HCT116 (cell line): ENCODE measurements around the gene ADARB1. TPM values are rescaled to one million over a fixed set of nuclear protein-coding genes. Genes with fewer than 3 reads are reported as not detected.

Source experiments
- ATAC-seq: fragments of 200-7000 bp; cut with Tn5 transposase; 2 replicates; pipeline ENCODE4 v1.9.1; 2020; ENCODE audit warnings: mild to moderate bottlenecking, moderate library complexity
- BruUV-seq: library from RNA; stranded (reverse); fragments of 400-500 nt; replicated peaks from 2 replicates; lab custom pipeline; 2021; lab: Mats Ljungman, UMichigan
- CTCF ChIA-PET: fragments of 300-600 bp; sonication (Branson Sonifier 250); formaldehyde crosslinking; loops from one replicate; lab custom pipeline; 2021; ENCODE audit warnings: antibody characterized with exemption; lab: Charles Lee
- POLR2A ChIA-PET: fragments of 300-600, 350-600 bp; sonication (Branson Sonifier 250); formaldehyde crosslinking; loops from one replicate; lab custom pipeline; 2021; ENCODE audit warnings: antibody characterized with exemption; lab: Charles Lee
- RAD21 ChIA-PET, 2 experiments: fragments of 300-600 bp; sonication (Branson Sonifier 250); formaldehyde crosslinking; loops; one replicate each; lab custom pipeline; 2023; ENCODE audit warnings: low total read pairs in 2 of 2; ENCODE audit not compliant: uncharacterized antibody in 2 of 2, unreplicated experiment in 2 of 2, low non-redundant PET in 1 of 2; lab: Charles Lee
- DNase-seq: peaks from one replicate; pipeline ENCODE4 v3.0.0-alpha.2; 2010; ENCODE audit warnings: low read depth, low spot score
- H2AFZ ChIP-seq: fragments of 200-600 bp; shearing (Covaris generic), sonication (generic); 2 replicates; pipeline ENCODE4 v1.6.1; 2017; ENCODE audit warnings: low read depth, mixed run types, mixed read lengths, antibody characterized with exemption, low read length; ENCODE audit not compliant: poor library complexity, severe bottlenecking
- H3K27ac ChIP-seq: 2 replicates; pipeline ENCODE4 v1.5.1; 2012; ENCODE audit warnings: low read depth, low read length
- H3K27me3 ChIP-seq: fragments of 200-600 bp; sonication (generic); 2 replicates; pipeline ENCODE4 v1.6.1; 2016; ENCODE audit warnings: mixed run types, low read length, mixed read lengths; ENCODE audit not compliant: insufficient read depth
- H3K36me3 ChIP-seq, 2 experiments: fragments of 200-500 bp in 1 of 2; fragments of 200-600 bp in 1 of 2; sonication (Bioruptor generic) in 1 of 2; sonication (generic) in 1 of 2; 2 replicates each; pipeline versions ENCODE4 v1.5.1 to v1.6.1; 2014 to 2016; ENCODE audit warnings: low read length in 2 of 2, inconsistent platforms in 1 of 2, mixed read lengths in 1 of 2, mixed run types in 1 of 2; ENCODE audit not compliant: insufficient read depth in 2 of 2, control insufficient read depth in 1 of 2
- H3K4me1 ChIP-seq, 2 experiments: fragments of 200-600 bp in 1 of 2; sonication (generic) in 1 of 2; 2 replicates each; pipeline versions ENCODE4 v1.5.1 to v1.6.1; 2012 to 2017; ENCODE audit warnings: low read length in 2 of 2, inconsistent platforms in 1 of 2, mild to moderate bottlenecking in 1 of 2, mixed read lengths in 1 of 2, mixed run types in 1 of 2, moderate library complexity in 1 of 2; ENCODE audit not compliant: insufficient read depth in 2 of 2, control insufficient read depth in 1 of 2
- H3K4me2 ChIP-seq: fragments of 200-600 bp; sonication (generic); 2 replicates; pipeline ENCODE4 v1.6.1; 2017; ENCODE audit warnings: mixed run types, low read length, mixed read lengths
- H3K4me3 ChIP-seq, 2 experiments: fragments of 200-600 bp in 1 of 2; sonication (generic) in 1 of 2; replicated peaks in 1 of 2; 2 replicates each; pipeline ENCODE4 v1.5.1; 2011 to 2016; ENCODE audit warnings: low read length in 2 of 2, control low read depth in 1 of 2, low read depth in 1 of 2, mild to moderate bottlenecking in 1 of 2, mixed read lengths in 1 of 2, mixed run types in 1 of 2
- H3K79me2 ChIP-seq: fragments of 200-600 bp; sonication (generic); 2 replicates; pipeline ENCODE4 v1.6.1; 2017; ENCODE audit warnings: mild to moderate bottlenecking, mixed run types, low read length, moderate library complexity, mixed read lengths; ENCODE audit not compliant: insufficient read depth
- H3K9ac ChIP-seq: fragments of 200-600 bp; sonication (generic); 2 replicates; pipeline ENCODE4 v1.6.1; 2016; ENCODE audit warnings: low read length, mixed read lengths
- H3K9me2 ChIP-seq: fragments of 200-600 bp; sonication (generic), shearing (Covaris generic); 2 replicates; pipeline ENCODE4 v1.6.1; 2017; ENCODE audit warnings: mixed run types, mild to moderate bottlenecking, moderate library complexity; ENCODE audit not compliant: insufficient read depth
- H3K9me3 ChIP-seq, 2 experiments: fragments of 200-500 bp in 1 of 2; fragments of 200-600 bp in 1 of 2; sonication (Bioruptor generic) in 1 of 2; sonication (generic) in 1 of 2; 2 replicates each; pipeline ENCODE4 v1.6.1; 2014 to 2017; ENCODE audit warnings: low read length in 2 of 2, mixed read lengths in 2 of 2, inconsistent platforms in 1 of 2, low read depth in 1 of 2, mild to moderate bottlenecking in 1 of 2, mixed run types in 1 of 2, moderate library complexity in 1 of 2; ENCODE audit not compliant: control insufficient read depth in 1 of 2, insufficient read depth in 1 of 2
- H4K20me1 ChIP-seq: fragments of 200-600 bp; sonication (generic), shearing (Covaris generic); 2 replicates; pipeline ENCODE4 v1.6.1; 2017; ENCODE audit warnings: mixed run types, mild to moderate bottlenecking, moderate library complexity; ENCODE audit not compliant: insufficient read depth
- CBX3 ChIP-seq: IDR thresholded peaks from 2 replicates; pipeline ENCODE4 v1.6.1; 2012; ENCODE audit warnings: low read depth
- ELF1 ChIP-seq: IDR thresholded peaks from 2 replicates; pipeline ENCODE4 v1.6.1; 2012; ENCODE audit warnings: low read depth, borderline replicate concordance
- EZH2 ChIP-seq: fragments of 200-600 bp; sonication (generic); IDR thresholded peaks from 2 replicates; pipeline ENCODE4 v1.6.1; 2017; ENCODE audit warnings: antibody characterized with exemption, mixed run types
- EZH2phosphoT487 ChIP-seq: fragments of 200-600 bp; IDR thresholded peaks from 2 replicates; pipeline ENCODE4 v1.6.1; 2018; ENCODE audit warnings: antibody characterized with exemption, borderline replicate concordance
- FOSL1 ChIP-seq: IDR thresholded peaks from 2 replicates; pipeline ENCODE4 v1.6.1; 2012; ENCODE audit warnings: low read depth
- JUND ChIP-seq: IDR thresholded peaks from 2 replicates; pipeline ENCODE4 v1.6.1; 2012
- POLR2A ChIP-seq: IDR thresholded peaks from 2 replicates; pipeline ENCODE4 v1.7.0; 2011; ENCODE audit warnings: borderline replicate concordance; ENCODE audit not compliant: insufficient read depth, insufficient read length; ENCODE audit errors: extremely low read depth
- POLR2AphosphoS5 ChIP-seq: IDR thresholded peaks from 2 replicates; pipeline ENCODE4 v1.6.1; 2011; ENCODE audit warnings: mild to moderate bottlenecking, low read depth, low read length, moderate library complexity
- RAD21 ChIP-seq: IDR thresholded peaks from 2 replicates; pipeline ENCODE4 v1.6.1; 2012; ENCODE audit warnings: low read depth, mild to moderate bottlenecking
- SP1 ChIP-seq: IDR thresholded peaks from 2 replicates; pipeline ENCODE4 v1.6.1; 2012; ENCODE audit warnings: low read depth
- SRF ChIP-seq: IDR thresholded peaks from 2 replicates; pipeline ENCODE4 v1.6.1; 2012; ENCODE audit warnings: low read depth
- YY1 ChIP-seq: IDR thresholded peaks from 2 replicates; pipeline ENCODE4 v1.6.1; 2011; ENCODE audit warnings: low read length, low read depth, moderate library complexity, mild to moderate bottlenecking; ENCODE audit not compliant: insufficient replicate concordance; ENCODE audit errors: extremely low read depth
- ZFX ChIP-seq: fragments of 450-650 bp; IDR thresholded peaks from 2 replicates; pipeline ENCODE4 v1.6.1; 2017
- intact Hi-C: fragments of 100-400 bp; cut with micrococcal nuclease; formaldehyde crosslinking; loops from 2 replicates; pipeline ENCODE4 v1.10.0; 2022
- total RNA-seq: library from RNA; stranded (reverse); gene quantifications from one replicate; pipeline ENCODE4 v1.2.1, GENCODE V29; 2021; ENCODE audit not compliant: unreplicated experiment
- TF ChIP-seq, protein P1 (sequence below): IDR thresholded peaks from 2 replicates; pipeline ENCODE4 v1.6.1; 2012; ENCODE audit warnings: low read depth
- TF ChIP-seq, protein P2 (sequence below): IDR thresholded peaks from 2 replicates; pipeline ENCODE4 v1.6.1; 2012
- TF ChIP-seq, protein P3 (sequence below): IDR thresholded peaks from 2 replicates; pipeline ENCODE4 v1.6.1; 2011; ENCODE audit warnings: mild to moderate bottlenecking, low read length, moderate library complexity; ENCODE audit not compliant: insufficient replicate concordance; ENCODE audit errors: extremely low read depth
- TF ChIP-seq, protein P4 (sequence below): IDR thresholded peaks from 2 replicates; pipeline ENCODE4 v1.6.1; 2012

ADARB1 gene
- total RNA-seq, 1 experiment from 2014 or later, result 13.5 TPM

DNA sequence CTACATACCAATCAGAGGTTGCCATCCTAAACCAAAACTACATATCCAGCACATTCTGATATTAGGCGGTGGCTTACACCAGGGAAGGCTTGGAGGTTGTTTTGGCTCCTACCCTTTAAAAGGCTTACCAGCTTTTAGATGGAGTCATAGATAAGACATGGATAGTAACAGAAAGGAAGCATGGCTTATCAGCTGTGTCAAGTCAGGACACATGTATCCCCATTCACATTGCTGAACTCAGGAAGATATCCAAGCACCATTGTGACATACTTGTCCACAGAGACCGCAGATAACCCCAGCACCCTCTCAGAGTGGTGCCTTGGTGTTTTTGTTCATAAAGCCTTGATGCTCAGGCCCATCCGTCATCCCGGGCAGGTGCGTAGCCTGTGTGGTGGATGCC is 39.7 kb downstream of the ADARB1 start:
- Histone ChIP-seq H4K20me1 (no peaks in the 10 kb centered on the region), H2AFZ (no peak overlapping the region), H3K9me3 (no peaks in the 10 kb centered on the region), H3K27me3 (no peaks in the 10 kb centered on the region), H3K9ac (no peak overlapping the region), H3K27ac (no peak overlapping the region), H3K79me2 (no peaks in the 10 kb centered on the region), H3K4me2 (no peak overlapping the region), H3K36me3 (no peaks in the 10 kb centered on the region), H3K4me3 (no peak overlapping the region), H3K4me1 (no peaks in the 10 kb centered on the region), H3K9me2 (no peaks in the 10 kb centered on the region)
- ChIA-PET RAD21 (no interaction called here), POLR2A (no interaction called here), CTCF (interaction anchor here (1.9 kb wide), 1 partner anchor 11 kb away, joined by 7 read pairs; no protein-coding TSS in a partner anchor)
- no TSS peak for BruUV-seq
- intact Hi-C loops, result no loop called here
- ATAC-seq (no peak), DNase-seq (no peak)
- TF ChIP-seq, protein P1, sequence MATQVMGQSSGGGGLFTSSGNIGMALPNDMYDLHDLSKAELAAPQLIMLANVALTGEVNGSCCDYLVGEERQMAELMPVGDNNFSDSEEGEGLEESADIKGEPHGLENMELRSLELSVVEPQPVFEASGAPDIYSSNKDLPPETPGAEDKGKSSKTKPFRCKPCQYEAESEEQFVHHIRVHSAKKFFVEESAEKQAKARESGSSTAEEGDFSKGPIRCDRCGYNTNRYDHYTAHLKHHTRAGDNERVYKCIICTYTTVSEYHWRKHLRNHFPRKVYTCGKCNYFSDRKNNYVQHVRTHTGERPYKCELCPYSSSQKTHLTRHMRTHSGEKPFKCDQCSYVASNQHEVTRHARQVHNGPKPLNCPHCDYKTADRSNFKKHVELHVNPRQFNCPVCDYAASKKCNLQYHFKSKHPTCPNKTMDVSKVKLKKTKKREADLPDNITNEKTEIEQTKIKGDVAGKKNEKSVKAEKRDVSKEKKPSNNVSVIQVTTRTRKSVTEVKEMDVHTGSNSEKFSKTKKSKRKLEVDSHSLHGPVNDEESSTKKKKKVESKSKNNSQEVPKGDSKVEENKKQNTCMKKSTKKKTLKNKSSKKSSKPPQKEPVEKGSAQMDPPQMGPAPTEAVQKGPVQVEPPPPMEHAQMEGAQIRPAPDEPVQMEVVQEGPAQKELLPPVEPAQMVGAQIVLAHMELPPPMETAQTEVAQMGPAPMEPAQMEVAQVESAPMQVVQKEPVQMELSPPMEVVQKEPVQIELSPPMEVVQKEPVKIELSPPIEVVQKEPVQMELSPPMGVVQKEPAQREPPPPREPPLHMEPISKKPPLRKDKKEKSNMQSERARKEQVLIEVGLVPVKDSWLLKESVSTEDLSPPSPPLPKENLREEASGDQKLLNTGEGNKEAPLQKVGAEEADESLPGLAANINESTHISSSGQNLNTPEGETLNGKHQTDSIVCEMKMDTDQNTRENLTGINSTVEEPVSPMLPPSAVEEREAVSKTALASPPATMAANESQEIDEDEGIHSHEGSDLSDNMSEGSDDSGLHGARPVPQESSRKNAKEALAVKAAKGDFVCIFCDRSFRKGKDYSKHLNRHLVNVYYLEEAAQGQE, result no peak
- no peak for TF ChIP-seq RAD21
- no peak for TF ChIP-seq EZH2
- no peak for TF ChIP-seq POLR2A
- TF ChIP-seq EZH2phosphoT487, result no peak
- TF ChIP-seq ELF1, result no peak
- TF ChIP-seq, protein P2, sequence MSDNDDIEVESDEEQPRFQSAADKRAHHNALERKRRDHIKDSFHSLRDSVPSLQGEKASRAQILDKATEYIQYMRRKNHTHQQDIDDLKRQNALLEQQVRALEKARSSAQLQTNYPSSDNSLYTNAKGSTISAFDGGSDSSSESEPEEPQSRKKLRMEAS, result no peak
- TF ChIP-seq POLR2AphosphoS5, result no peak
- no peak for TF ChIP-seq YY1
- no peak for TF ChIP-seq SRF
- TF ChIP-seq JUND, result no peak
- TF ChIP-seq ZFX, result no peak
- TF ChIP-seq SP1, result no peak
- TF ChIP-seq, protein P3, sequence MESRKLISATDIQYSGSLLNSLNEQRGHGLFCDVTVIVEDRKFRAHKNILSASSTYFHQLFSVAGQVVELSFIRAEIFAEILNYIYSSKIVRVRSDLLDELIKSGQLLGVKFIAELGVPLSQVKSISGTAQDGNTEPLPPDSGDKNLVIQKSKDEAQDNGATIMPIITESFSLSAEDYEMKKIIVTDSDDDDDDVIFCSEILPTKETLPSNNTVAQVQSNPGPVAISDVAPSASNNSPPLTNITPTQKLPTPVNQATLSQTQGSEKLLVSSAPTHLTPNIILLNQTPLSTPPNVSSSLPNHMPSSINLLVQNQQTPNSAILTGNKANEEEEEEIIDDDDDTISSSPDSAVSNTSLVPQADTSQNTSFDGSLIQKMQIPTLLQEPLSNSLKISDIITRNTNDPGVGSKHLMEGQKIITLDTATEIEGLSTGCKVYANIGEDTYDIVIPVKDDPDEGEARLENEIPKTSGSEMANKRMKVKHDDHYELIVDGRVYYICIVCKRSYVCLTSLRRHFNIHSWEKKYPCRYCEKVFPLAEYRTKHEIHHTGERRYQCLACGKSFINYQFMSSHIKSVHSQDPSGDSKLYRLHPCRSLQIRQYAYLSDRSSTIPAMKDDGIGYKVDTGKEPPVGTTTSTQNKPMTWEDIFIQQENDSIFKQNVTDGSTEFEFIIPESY, result no peak
- TF ChIP-seq, protein P4, sequence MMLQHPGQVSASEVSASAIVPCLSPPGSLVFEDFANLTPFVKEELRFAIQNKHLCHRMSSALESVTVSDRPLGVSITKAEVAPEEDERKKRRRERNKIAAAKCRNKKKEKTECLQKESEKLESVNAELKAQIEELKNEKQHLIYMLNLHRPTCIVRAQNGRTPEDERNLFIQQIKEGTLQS, result no peak
- no peak for TF ChIP-seq CBX3
- no peak for TF ChIP-seq FOSL1
